ENCODE data around the gene MCF2L.

Gene MCF2L

DNA sequence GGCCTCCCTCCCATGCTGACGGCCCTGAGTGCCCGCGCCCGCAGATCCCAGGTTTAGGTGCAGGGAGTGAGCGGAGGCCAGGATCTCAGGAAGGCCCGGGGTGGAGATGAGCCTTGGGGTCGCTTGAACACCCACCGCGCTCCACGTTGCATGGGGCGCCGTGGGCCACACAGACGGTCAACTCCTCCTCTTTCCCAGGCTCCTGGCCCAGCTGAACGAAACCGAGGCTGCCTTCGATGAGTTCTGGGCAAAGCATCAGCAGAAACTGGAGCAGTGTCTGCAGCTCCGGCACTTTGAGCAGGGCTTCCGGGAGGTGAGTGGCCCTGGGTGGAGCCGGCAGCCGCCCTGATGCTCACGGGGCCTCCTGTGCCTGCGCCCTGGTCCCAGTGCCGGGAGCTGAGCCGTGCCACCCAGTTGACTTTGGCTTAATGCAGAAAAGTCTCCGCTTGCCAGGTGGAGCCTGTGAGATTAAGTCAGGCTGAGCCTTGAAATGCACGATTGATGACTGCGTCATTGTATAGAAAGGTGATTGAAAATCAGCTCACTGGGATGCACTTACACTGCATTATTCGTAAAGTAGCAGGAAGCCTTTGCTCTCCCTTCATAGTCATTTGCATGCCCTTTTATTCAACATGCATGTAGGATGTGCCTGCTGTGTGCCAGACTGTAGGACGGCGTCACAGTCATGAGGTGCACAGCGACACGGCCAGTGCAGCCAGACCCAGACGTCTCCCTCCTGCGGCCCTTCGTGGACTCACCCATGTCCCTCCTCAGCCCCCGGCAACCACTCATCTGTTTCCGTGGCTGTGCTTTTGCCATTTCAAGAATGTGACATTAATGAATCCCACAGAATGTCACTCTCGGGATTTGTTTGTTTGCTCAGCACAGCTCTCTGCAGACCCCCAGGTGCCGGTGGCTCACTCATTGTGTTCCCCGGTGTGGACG is 101.1 kb downstream of the MCF2L start:
- DNase-seq (ENCODE audit: insufficient read length, low spot score) (no peak), FAIRE-seq (no peak)
- TF ChIP-seq POU2F2 (IDR thresholded peaks at IDR 0.05; ENCODE audit: low read depth, low read length) (no peak), POLR2A (IDR thresholded peaks at IDR 0.05; ENCODE audit: low read depth, low read length) (no peak), TAF1 (IDR thresholded peaks at IDR 0.05; ENCODE audit: low read depth, low read length) (no peak)

- FAIRE-seq (no peak), DNase-seq (ENCODE audit: insufficient read length, low spot score) (no peak)
- TF ChIP-seq TAF1 (IDR thresholded peaks at IDR 0.05; ENCODE audit: low read depth, low read length) (no peak), SPI1 (IDR thresholded peaks at IDR 0.05; ENCODE audit: low read depth, low read length) (no peak), POLR2AphosphoS5 (IDR thresholded peaks at IDR 0.05; ENCODE audit: low read depth, low read length) (no peak), POU2F2 (IDR thresholded peaks at IDR 0.05; ENCODE audit: low read depth, low read length) (no peak), PAX5 (IDR thresholded peaks at IDR 0.05; ENCODE audit: insufficient read depth, low read length, severe bottlenecking) (no peak), POLR2A (IDR thresholded peaks at IDR 0.05; ENCODE audit: low read depth, low read length) (no peak)
Observed at GRCh38 chr13:113070855-113071254, 101.8 kb downstream of the MCF2L start.

GRCh38 chr13:113072376-113072775 is 103.4 kb downstream of the MCF2L start:
- FAIRE-seq (no peak), DNase-seq (ENCODE audit: insufficient read length, low spot score) (no peak)
- TF ChIP-seq POU2F2 (IDR thresholded peaks at IDR 0.05; ENCODE audit: low read depth, low read length) = no peak
- no peak for TF ChIP-seq POLR2AphosphoS5 (IDR thresholded peaks at IDR 0.05; ENCODE audit: low read depth, low read length)
- no peak for TF ChIP-seq POLR2A (IDR thresholded peaks at IDR 0.05; ENCODE audit: low read depth, low read length)
- TF ChIP-seq PAX5 (IDR thresholded peaks at IDR 0.05; ENCODE audit: insufficient read depth, low read length, severe bottlenecking) = no peak
- no peak for TF ChIP-seq TAF1 (IDR thresholded peaks at IDR 0.05; ENCODE audit: low read depth, low read length)
- TF ChIP-seq SPI1 (IDR thresholded peaks at IDR 0.05; ENCODE audit: low read depth, low read length) = no peak

GRCh38 chr13:113073942-113074341 is 104.9 kb downstream of the MCF2L start:
- TF ChIP-seq SPI1 (IDR thresholded peaks at IDR 0.05; ENCODE audit: low read depth, low read length) (no peak), PAX5 (IDR thresholded peaks at IDR 0.05; ENCODE audit: insufficient read depth, low read length, severe bottlenecking) (no peak), POLR2A (IDR thresholded peaks at IDR 0.05; ENCODE audit: low read depth, low read length) (no peak), POU2F2 (IDR thresholded peaks at IDR 0.05; ENCODE audit: low read depth, low read length) (no peak), TAF1 (IDR thresholded peaks at IDR 0.05; ENCODE audit: low read depth, low read length) (no peak), POLR2AphosphoS5 (IDR thresholded peaks at IDR 0.05; ENCODE audit: low read depth, low read length) (no peak)
- FAIRE-seq (no peak), DNase-seq (ENCODE audit: insufficient read length, low spot score) (no peak)

- TF ChIP-seq TAF1 (IDR thresholded peaks at IDR 0.05; ENCODE audit: low read depth, low read length) = no peak
- no peak for TF ChIP-seq POU2F2 (IDR thresholded peaks at IDR 0.05; ENCODE audit: low read depth, low read length)
- no peak for TF ChIP-seq PAX5 (IDR thresholded peaks at IDR 0.05; ENCODE audit: insufficient read depth, low read length, severe bottlenecking)
- TF ChIP-seq POLR2A (IDR thresholded peaks at IDR 0.05; ENCODE audit: low read depth, low read length) = no peak
- no peak for TF ChIP-seq SPI1 (IDR thresholded peaks at IDR 0.05; ENCODE audit: low read depth, low read length)
- TF ChIP-seq POLR2AphosphoS5 (IDR thresholded peaks at IDR 0.05; ENCODE audit: low read depth, low read length) = no peak
- FAIRE-seq (no peak), DNase-seq (ENCODE audit: insufficient read length, low spot score) (no peak)
Observed at GRCh38 chr13:113074401-113074800, 105.4 kb downstream of the MCF2L start.

- TF ChIP-seq SPI1 (IDR thresholded peaks at IDR 0.05; ENCODE audit: low read depth, low read length) = no peak
- TF ChIP-seq PAX5 (IDR thresholded peaks at IDR 0.05; ENCODE audit: insufficient read depth, low read length, severe bottlenecking) = no peak
- no peak for TF ChIP-seq POLR2AphosphoS5 (IDR thresholded peaks at IDR 0.05; ENCODE audit: low read depth, low read length)
- no peak for TF ChIP-seq POLR2A (IDR thresholded peaks at IDR 0.05; ENCODE audit: low read depth, low read length)
- TF ChIP-seq POU2F2 (IDR thresholded peaks at IDR 0.05; ENCODE audit: low read depth, low read length) = no peak
- no peak for TF ChIP-seq TAF1 (IDR thresholded peaks at IDR 0.05; ENCODE audit: low read depth, low read length)
- DNase-seq (ENCODE audit: insufficient read length, low spot score) (no peak), FAIRE-seq (no peak)
Observed at GRCh38 chr13:113074876-113075275, 105.9 kb downstream of the MCF2L start.

DNA sequence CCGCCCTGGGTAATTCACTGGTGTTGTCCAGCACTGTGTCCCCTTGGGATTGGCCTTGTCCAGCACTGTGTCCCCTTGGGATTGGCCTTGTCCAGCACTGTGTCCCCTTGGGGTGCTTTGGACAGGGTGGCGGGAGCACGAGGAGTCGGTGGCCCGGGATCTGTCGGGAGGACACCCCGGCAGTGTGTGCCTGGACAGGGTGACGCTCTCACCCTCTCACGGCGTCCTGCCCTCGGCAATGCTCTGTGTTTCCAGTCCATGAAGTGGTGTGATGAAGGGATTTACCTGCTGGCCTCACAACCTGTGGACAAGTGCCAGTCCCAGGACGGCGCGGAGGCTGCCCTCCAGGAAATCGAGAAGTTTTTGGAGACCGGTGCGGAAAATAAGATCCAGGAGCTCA is 106.7 kb downstream of the MCF2L start:
- FAIRE-seq (no peak), DNase-seq (ENCODE audit: insufficient read length, low spot score) (no peak)
- no peak for TF ChIP-seq POU2F2 (IDR thresholded peaks at IDR 0.05; ENCODE audit: low read depth, low read length)
- TF ChIP-seq SPI1 (IDR thresholded peaks at IDR 0.05; ENCODE audit: low read depth, low read length) = no peak
- TF ChIP-seq POLR2A (IDR thresholded peaks at IDR 0.05; ENCODE audit: low read depth, low read length) = no peak
- TF ChIP-seq PAX5 (IDR thresholded peaks at IDR 0.05; ENCODE audit: insufficient read depth, low read length, severe bottlenecking) = no peak
- no peak for TF ChIP-seq TAF1 (IDR thresholded peaks at IDR 0.05; ENCODE audit: low read depth, low read length)
- TF ChIP-seq POLR2AphosphoS5 (IDR thresholded peaks at IDR 0.05; ENCODE audit: low read depth, low read length) = no peak

DNA sequence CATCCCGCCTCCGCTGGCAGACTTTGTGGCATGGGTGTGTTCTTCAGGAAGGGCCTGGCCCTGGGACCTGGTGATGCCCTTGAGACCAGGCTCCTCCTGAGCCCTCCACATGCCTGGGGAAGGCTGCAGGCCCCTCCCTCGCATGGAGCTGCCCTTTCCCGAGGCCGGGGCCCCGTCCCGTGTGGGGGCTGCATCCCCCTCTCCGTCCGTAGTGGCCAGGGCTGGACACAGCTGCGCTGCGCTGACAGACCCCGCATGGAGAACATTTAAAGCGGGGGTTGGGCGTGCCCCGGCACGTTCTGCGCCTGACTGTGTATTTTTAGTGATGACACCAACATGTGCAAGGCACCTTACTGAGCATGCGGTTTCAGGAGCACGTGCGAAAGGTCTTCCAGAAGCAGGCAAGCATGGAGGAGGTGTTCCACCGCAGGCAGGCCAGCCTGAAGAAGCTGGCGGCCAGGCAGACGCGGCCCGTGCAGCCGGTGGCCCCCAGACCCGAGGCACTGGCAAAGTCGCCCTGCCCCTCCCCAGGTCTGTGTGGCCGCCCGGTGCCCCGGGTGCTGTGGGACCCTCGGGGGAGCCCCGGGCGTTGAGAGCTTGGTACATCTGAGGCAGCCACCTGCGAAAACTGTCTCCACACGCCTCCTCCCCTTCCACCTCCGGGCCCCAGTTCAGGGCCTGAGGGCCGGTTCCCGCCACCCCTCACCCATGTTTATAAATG is 107.8 kb downstream of the MCF2L start:
- FAIRE-seq = no peak
- TF ChIP-seq SPI1 (IDR thresholded peaks at IDR 0.05; ENCODE audit: low read depth, low read length) (no peak), POLR2A (IDR thresholded peaks at IDR 0.05; ENCODE audit: low read depth, low read length) (no peak), POLR2AphosphoS5 (IDR thresholded peaks at IDR 0.05; ENCODE audit: low read depth, low read length) (no peak), POU2F2 (IDR thresholded peaks at IDR 0.05; ENCODE audit: low read depth, low read length) (no peak), PAX5 (IDR thresholded peaks at IDR 0.05; ENCODE audit: insufficient read depth, low read length, severe bottlenecking) (no peak), TAF1 (IDR thresholded peaks at IDR 0.05; ENCODE audit: low read depth, low read length) (no peak)

GRCh38 chr13:113077566-113077952 is 108.5 kb downstream of the MCF2L start:
- DNase-seq (ENCODE audit: insufficient read length, low spot score) (no peak), FAIRE-seq (no peak)
- TF ChIP-seq POU2F2 (IDR thresholded peaks at IDR 0.05; ENCODE audit: low read depth, low read length) (no peak), TAF1 (IDR thresholded peaks at IDR 0.05; ENCODE audit: low read depth, low read length) (no peak), POLR2AphosphoS5 (IDR thresholded peaks at IDR 0.05; ENCODE audit: low read depth, low read length) (no peak), PAX5 (IDR thresholded peaks at IDR 0.05; ENCODE audit: insufficient read depth, low read length, severe bottlenecking) (no peak), SPI1 (IDR thresholded peaks at IDR 0.05; ENCODE audit: low read depth, low read length) (no peak), POLR2A (IDR thresholded peaks at IDR 0.05; ENCODE audit: low read depth, low read length) (no peak)

More for the DNA sequence above, 107.8 kb downstream of the MCF2L start:
- DNase-seq (ENCODE audit: insufficient read length, low spot score) = no peak

All from GM12891 (cell line).